Measurements from ENCODE around the gene STYXL1. TPM values are rescaled to one million over a fixed set of nuclear protein-coding genes. Genes with fewer than 3 reads are reported as not detected.

The STYXL1 gene
- total RNA-seq, 1 donor from 2014 or later: 56.1 TPM

GRCh38 chr7:75971309-75971960 lies 76.4 kb downstream of the STYXL1 start:
- no peak for DNase-seq (ENCODE audit: low spot score)
- Mint-ChIP-seq H3K27me3 (ENCODE audit: insufficient read depth, low read depth) (peaks cover 5% of the 10 kb centered on the region), H3K36me3 (peaks cover 28% of the 10 kb centered on the region), H3K27ac (peak overlapping the region; percentile 84), H3K9me3 (no peaks in the 10 kb centered on the region), H3K4me1 (peaks cover 53% of the 10 kb centered on the region), H3K4me3 (peak overlapping the region; percentile 43)
- Histone ChIP-seq H4K20me1 (ENCODE audit: low read depth) (peaks cover 7% of the 10 kb centered on the region), H3K4me1 (peaks cover 20% of the 10 kb centered on the region), H3F3A (ENCODE audit: low read depth) (peaks cover 8% of the 10 kb centered on the region), H3K9me3 (ENCODE audit: low read depth) (no peaks in the 10 kb centered on the region), H3K79me2 (ENCODE audit: low read depth) (no peaks in the 10 kb centered on the region), H3K4me2 (no peak overlapping the region), H3K27ac (peak overlapping the region; percentile 13), H2AFZ (replicated peaks) (no peak overlapping the region), H3K4me3 (no peak overlapping the region), H3K9ac (no peak overlapping the region), H3K27me3 (no peaks in the 10 kb centered on the region), H3K36me3 (no peaks in the 10 kb centered on the region)
- TF ChIP-seq CTCF (IDR thresholded peaks at IDR 0.05) (no peak), EZH2 (IDR thresholded peaks at IDR 0.05) (no peak), EZH2phosphoT487 (IDR thresholded peaks at IDR 0.05) (no peak)

- H3K4me3 Mint-ChIP-seq: peak overlapping the region; percentile 70
- H3K27ac Mint-ChIP-seq: peak overlapping the region; percentile 98
- H3K4me1 ChIP-seq: peaks cover 27% of the 10 kb centered on the region
- peaks cover 5% of the 10 kb centered on the region for H3K27me3 Mint-ChIP-seq (ENCODE audit: insufficient read depth, low read depth)
- no peak overlapping the region for H3K4me2 ChIP-seq
- no peaks in the 10 kb centered on the region for H3K36me3 ChIP-seq
- peaks cover 29% of the 10 kb centered on the region for H3K36me3 Mint-ChIP-seq
- H3K27ac ChIP-seq: no peak overlapping the region
- no peaks in the 10 kb centered on the region for H3K79me2 ChIP-seq (ENCODE audit: low read depth)
- peaks cover 68% of the 10 kb centered on the region for H3K4me1 Mint-ChIP-seq
- H3K4me3 ChIP-seq: no peak overlapping the region
- H3K9me3 ChIP-seq (ENCODE audit: low read depth): no peaks in the 10 kb centered on the region
- DNase-seq (ENCODE audit: low spot score): no peak
- no peaks in the 10 kb centered on the region for H3K9me3 Mint-ChIP-seq
- no peak overlapping the region for H2AFZ ChIP-seq (replicated peaks)
- peaks cover 7% of the 10 kb centered on the region for H4K20me1 ChIP-seq (ENCODE audit: low read depth)
- H3K9ac ChIP-seq: no peak overlapping the region
- TF ChIP-seq EZH2phosphoT487 (IDR thresholded peaks at IDR 0.05) (no peak), EZH2 (IDR thresholded peaks at IDR 0.05) (no peak), CTCF (IDR thresholded peaks at IDR 0.05) (no peak)
- no peaks in the 10 kb centered on the region for H3K27me3 ChIP-seq
- peaks cover 8% of the 10 kb centered on the region for H3F3A ChIP-seq (ENCODE audit: low read depth)
These were observed 77.9 kb downstream of the STYXL1 start for GRCh38 chr7:75969704-75970498.

- peaks cover 75% of the 10 kb centered on the region for H3K4me1 Mint-ChIP-seq
These were observed 78.6 kb downstream of the STYXL1 start for GRCh38 chr7:75969182-75969581.

More at GRCh38 chr7:75969182-75969581, 78.6 kb downstream of the STYXL1 start:
- peak overlapping the region; percentile 98 for H3K27ac Mint-ChIP-seq
- H3K9me3 Mint-ChIP-seq: no peaks in the 10 kb centered on the region
- Histone ChIP-seq H3F3A (ENCODE audit: low read depth) (peaks cover 8% of the 10 kb centered on the region), H3K36me3 (no peaks in the 10 kb centered on the region), H3K4me2 (no peak overlapping the region), H2AFZ (replicated peaks) (no peak overlapping the region), H3K27ac (no peak overlapping the region), H3K4me3 (no peak overlapping the region), H3K27me3 (no peaks in the 10 kb centered on the region), H3K9ac (no peak overlapping the region), H4K20me1 (ENCODE audit: low read depth) (peaks cover 7% of the 10 kb centered on the region), H3K9me3 (ENCODE audit: low read depth) (no peaks in the 10 kb centered on the region), H3K79me2 (ENCODE audit: low read depth) (no peaks in the 10 kb centered on the region), H3K4me1 (peaks cover 27% of the 10 kb centered on the region)
- no peak for TF ChIP-seq EZH2 (IDR thresholded peaks at IDR 0.05)
- no peak for TF ChIP-seq CTCF (IDR thresholded peaks at IDR 0.05)
- no peak for TF ChIP-seq EZH2phosphoT487 (IDR thresholded peaks at IDR 0.05)
- DNase-seq (ENCODE audit: low spot score): no peak
- peaks cover 5% of the 10 kb centered on the region for H3K27me3 Mint-ChIP-seq (ENCODE audit: insufficient read depth, low read depth)
- peak overlapping the region; percentile 70 for H3K4me3 Mint-ChIP-seq
- peaks cover 26% of the 10 kb centered on the region for H3K36me3 Mint-ChIP-seq

All from neural progenitor cell (in vitro differentiated cells).